GM21515 (cell line): Measurements from ENCODE around the gene SMIM44.
A peak's percentile ranks its signal among the peaks of the same experiment; 100 is the strongest.

Source experiments
- ATAC-seq: cut with Tn5 transposase; IDR thresholded peaks from one replicate; pipeline ENCODE4 v1.9.1; 2021; ENCODE audit not compliant: unreplicated experiment

The SMIM44 gene

DNA sequence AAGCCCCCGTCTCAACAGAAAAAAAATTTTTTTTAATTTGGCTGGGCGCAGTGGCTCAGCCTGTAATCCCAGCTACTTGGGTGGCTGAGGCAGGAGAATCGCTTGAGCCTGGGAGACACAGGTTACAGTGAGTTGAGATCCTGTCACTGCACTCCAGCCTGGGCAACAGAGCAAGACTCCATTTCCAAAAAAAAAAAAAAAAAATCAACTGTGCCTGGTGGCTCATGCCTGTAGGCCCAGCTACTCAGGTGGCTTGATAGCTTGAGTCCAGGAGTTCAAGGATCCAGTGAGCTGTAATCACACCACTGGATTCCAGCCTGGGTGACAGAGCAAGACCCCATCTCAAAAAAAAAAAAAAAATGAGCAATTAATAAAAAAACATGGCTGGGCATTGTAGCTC lies 18.5 kb upstream of the SMIM44 start:
- ATAC-seq = no peak

DNA sequence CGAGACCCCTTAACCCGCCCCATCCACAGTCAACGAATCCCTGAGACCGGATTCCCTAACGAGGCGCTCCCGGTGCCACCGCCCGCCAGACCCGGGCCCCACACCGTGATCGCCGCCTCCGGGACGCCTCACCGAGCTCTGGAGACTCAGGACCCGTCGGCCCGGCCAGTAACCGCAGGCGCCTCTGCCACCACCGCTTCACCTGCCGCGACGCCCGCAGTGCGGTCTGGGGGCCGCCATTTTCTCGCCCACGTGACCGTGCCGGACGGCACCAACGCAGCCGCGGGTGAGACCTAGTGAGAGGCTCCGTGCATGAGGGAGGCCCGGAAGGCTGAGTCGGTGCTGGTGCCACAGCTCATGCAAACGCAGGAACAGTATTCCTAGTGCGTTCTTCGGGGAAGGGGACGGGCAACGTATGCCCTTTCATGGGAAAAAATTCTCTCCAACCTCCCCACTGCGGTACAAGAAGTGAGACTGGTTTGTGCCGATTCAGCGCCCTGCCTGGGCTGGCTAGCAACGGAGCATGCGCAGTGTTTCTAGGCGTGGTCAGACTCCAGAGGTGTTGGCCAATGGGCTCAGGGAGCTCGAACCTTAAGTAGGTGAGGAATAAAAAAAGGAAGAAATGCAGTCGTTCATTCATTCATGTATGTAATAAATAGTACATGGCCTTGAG lies 17.3 kb upstream of the SMIM44 start, which contains the start of gene DOHH:
Gene DOHH, minus strand, starts transcription at position 246 of the 673 bp plus-strand sequence. CDS start 3,860 bp downstream, outside the sequence.
- ATAC-seq = peak; percentile 66

DNA sequence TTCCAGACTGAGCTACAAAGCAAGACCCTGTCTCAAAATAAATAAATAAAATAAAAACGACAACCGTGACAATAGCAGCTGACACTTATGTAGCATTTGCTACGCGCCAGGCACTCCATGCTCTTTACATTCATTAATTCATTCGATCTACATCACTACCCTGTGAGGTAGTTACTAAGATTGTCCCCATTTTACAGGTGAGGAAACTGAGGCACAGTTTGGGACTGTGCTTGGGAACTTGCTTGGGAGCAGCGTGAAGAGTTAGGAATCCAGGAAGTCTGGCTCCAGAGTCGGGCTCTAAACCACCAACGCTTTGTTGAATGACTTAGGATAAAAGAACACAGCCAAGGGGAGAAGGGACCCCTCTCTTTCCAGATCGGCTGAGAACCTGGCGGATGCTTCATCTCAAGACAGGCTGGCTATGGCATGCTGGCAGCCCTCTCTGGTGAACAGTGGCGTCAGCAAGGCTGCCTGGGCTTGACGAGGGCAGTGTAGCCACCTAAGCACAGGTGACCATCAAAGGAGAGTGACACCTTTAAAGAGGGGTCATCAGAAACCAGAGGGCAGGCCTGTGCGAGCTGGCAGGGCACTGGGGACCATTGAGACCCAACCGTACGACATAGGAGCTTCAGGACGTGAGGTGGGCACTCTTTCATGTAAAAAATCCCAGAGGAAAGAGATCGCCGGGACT lies 16.6 kb upstream of the SMIM44 start:
- peak; percentile 12 for ATAC-seq

DNA sequence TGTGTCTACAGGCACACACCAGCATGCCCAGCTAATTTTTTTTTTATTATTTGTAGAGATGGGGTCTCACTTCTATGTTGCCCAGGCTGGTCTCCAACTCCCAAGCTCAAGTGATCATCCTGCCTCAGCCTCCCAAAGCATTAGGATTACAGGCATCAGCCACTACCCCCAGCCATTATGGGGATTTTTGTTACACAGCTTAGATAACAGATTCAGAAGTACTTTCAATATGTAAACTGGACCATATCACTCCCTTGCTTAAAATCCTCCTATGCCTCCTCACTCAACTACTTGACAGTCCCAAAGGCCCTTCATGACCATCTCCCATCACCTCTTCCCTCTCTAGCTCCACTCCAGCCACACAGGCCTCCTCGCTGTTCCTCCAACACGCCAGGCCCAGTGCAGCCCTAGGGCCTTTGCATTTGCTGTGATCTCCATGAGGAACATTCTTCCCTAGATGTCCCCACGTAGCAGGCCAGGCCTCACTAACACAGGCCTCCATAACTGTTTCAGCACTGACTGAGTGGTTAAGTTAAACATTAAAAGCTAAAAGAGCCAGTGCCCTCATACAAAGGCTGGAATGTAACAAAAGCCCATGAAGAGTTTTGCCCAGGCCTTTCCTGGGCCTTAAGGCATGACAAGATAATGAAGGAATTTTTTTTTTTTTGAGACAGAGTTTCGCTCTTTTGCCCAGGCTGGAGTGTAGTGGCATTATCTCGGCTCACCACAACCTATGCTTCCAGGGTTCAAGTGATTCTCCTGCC lies 14.7 kb upstream of the SMIM44 start:
- no peak for ATAC-seq

DNA sequence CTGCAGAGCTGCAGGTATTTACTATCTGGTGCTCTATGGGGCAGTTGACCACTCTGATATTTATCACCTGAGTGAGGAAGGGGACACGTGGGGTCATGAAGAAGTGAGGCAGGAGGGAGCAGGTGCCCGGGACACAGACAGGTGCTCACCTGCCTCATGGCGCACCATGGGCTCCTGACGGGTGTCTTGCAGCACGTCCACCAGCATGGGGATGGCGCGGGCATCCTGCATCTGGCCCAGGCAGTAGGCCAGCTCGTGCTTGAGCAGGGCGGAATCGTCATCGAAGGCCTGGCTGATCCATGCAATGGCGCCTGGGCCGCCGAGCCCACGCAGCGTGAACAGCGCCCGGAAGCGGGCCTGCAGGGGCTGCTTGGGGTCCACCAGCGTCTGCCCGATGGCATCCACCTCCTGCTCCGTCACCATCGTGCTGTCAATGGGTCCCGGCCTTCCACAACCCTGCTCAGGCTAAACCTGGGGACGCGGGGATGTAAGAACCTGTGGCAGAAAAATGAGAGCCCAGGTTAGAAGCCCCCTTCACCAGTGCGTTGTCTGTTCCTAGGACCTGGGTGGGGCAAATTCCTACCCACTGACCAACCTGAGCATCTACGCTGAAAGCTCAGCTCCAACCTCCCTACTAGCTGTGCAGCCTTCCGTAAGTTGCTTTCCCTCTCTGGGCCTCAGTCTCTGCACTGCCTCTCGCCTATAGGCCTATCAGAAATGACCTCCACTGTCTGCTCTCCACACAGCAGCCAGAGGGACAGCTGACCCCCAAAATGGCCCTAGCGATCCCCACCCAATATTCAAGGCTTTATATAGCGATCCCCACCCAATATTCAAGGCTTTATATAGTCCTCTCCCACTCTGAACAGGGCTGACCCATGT lies 13.4 kb upstream of the SMIM44 start:
- ATAC-seq = no peak

DNA sequence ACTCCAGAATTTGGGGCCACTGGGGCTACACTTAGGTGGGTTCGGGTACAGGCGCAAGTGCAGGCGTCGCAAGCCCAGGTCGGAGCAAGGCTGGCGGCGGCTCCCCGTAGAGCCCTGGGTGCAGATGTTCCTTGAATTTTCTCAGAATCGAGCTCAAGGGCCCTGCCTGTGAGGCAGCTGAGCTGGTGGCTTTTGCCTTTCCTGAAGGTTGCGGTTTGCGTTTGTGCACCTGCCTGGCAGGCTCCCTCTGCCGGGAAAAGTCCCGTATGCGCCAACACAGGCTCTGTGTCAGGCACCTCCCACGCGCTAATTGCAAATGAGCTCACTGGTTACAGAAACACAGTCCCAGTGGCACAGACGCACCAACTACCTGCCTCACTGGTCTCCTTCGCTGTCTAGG lies 11.3 kb upstream of the SMIM44 start:
- ATAC-seq = no peak

DNA sequence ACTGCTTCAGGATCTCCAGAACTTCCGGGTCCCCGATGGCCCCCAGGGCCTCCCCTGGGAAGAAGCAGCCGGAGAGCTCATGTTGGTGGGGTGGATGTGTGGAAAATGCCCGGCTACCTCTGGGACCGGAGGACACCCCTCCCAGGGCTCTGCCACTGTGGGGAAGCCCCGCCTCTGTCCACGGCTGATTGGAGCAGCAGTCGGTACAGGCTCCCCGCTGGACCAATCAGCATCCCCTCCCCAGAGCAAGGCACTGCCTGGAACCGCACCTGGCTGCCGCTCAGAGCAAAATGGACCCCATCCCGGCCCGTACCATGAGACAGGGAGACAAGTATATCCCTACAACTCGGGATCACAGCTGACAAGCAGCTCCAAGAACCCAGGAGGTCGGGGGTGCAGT lies 10.8 kb upstream of the SMIM44 start:
- ATAC-seq = no peak

DNA sequence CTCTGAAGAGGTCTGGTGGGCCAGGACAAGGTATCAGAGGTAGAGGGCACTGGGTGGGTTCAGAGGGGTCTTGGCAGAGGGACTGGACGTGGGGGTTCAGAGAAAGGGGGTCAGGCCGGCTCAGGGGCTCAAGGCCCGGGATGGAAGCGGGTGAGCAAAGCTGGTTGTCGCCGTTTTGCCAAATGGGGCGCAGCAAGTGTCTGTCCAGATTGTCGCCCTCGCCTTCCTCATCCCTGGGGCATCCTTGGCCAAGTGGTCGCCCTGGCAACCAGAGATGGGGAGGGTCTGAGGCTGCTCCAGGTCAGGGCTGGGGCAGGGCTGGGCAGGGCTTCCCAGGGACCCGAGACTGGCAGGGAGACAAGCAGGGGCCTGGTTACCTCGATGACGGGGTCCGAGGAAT lies 10.4 kb upstream of the SMIM44 start:
- no peak for ATAC-seq

DNA sequence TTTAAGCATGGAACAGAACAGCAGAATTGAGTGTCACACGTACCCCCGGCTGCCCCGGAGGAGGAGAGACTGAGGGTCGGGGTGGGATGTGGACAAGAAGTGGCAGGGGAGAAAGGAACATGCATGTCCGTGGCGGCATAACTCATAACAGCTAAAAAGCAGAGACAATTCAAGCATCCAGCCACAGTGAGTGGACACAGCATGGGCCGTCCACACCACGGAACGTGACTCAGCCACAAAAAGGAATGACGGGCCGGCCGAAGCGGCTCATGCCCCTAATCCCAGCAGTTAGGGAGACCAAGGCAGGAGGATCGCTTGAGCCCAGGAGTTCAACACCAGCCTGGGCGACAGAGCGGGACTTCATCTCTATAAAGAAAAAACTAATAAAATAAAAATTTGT lies 9.7 kb upstream of the SMIM44 start:
- ATAC-seq = no peak

DNA sequence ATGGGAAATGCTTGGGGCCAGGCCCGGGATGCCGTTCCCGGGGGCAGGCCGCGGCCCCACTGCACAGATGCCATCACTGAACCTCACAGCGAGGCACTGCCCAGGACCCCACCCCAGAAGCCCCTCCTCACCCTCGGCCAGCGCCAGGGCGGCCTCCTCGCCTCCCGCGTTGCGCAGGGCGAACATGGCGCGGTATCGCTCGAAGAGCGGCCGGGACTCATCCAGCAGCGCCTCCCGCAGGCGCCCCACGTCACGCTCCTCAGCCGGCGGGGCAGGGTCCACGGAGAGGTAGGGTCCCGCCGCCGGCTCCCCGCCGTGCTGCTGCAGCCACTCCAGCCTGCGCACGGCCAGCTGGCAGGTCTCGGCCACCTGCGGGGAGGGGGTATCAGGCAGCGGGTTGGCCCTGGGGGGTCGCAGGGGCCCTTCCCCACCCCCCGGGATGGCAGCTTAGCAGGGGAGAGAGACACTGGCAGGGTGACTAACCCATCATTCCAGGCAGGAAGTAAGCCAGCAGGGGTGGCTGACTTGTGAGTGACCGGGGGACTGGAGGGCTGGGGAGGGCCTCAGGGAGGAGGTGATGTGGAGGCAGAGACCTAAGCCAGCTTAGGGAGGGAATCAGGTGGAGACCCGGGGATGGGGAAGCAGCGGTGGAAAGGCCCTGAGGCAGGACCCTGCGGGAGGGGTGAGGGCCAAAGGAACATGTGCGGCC lies 9.0 kb upstream of the SMIM44 start:
- no peak for ATAC-seq

DNA sequence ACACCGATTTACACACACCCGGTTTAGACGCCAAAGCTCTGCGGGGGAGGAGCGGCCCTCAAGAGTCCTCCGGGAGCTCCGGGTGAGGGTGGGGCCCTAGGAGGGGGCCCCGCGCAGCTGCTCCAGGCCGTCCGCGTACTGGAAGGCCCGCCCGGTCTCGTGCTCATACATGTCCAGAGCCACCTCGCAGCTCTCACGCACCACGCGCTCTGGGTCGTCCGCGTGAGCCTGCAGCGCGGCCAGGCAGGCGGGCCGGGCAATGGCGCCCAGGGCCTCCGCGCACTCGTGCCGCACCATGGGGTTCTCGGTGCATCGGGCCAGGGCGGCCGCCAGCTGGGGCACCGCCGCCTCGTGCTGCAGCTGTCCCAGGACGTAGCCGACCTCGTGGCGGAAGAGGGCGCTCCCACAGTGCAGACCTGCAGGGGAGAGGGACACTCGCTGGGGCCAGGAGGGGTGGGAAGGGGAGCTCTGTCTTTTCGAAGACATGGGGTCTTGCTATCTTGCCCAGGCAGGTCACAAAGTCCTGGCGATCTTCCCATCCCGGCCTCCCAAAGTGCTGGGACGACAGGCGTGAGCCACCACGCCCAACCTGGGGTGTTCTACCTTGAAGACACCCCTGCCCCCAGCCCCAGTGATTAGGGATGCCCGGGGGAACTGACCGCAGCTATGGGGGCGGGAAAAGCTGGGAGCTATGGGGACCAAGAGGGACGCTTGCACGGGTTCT lies 8.3 kb upstream of the SMIM44 start:
- no peak for ATAC-seq

DNA sequence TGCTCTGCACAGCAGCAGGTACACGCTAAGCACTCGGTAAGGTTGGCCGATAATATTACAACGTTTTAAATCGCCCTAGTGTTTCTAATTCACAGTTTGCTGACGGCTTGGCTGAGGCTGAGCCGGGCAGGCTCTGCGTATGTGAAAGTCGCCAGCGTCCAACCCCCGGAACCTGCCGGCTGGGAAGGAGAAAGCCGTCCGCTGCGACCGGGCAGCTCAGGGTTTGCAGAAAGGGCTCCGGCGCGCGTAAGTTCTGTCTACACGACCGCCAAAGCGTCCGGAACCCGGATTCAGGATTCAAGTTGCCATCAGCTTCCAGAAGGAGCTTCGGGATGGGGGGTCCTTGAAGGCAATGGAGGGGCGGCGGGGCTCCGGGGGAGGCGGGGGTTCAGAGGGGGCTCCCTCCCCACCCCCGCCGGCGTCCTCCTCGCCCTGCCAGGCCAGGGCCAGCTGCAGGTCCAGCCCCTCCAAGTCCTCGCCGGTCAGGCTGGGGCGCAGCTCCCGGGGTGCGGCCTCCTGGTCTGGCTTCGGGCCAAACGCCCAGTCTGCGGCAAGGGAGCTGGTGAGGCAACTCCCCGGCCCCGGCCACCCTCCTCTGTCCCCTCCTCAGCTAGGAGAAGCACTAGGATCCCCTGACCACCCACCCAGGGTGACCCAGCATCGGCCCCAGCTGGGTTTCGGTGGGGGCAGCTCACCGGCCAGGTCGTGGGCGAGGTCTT lies 575 bp downstream of the SMIM44 start:
- no peak for ATAC-seq

DNA sequence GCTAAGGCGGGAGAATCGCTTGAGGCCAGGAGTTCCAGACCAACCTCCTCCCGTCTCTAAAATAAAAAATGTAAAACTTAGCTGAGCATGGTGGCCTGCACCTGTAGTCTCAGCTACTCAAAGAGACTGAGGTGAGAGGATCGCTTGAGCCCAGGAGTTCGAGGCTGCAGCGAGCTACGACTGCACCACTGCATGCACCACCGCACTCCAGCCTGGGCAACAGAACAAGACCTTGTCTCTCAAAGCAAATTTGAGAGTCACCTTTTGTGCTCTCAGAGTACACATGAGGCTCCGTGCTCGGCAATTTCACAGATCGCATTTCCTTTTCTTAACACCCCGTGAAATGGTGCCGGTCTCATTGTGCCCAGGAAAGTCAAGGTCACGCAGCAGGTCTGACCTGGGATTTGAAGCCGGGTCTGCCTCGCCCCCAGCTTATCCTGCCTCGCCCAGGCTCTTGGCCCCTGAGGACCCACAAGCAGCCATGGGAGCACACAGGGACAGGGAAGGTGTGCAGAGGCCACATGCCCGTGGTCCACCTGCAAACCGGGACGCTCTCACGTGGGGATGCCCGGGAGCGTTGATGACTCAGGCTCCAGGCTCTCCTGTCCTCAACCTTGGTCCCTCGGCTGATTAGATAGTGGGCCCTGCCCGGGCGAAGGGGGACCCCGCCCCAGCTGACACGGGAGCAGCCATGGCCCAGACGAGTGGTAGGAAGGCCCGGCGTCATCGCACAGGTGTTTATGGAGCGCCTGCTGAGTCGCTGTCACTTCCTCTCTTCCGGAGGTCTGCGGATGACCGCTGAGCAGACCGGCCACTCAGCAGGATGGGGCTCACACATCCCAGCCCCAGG lies 1.8 kb downstream of the SMIM44 start:
- no peak for ATAC-seq

DNA sequence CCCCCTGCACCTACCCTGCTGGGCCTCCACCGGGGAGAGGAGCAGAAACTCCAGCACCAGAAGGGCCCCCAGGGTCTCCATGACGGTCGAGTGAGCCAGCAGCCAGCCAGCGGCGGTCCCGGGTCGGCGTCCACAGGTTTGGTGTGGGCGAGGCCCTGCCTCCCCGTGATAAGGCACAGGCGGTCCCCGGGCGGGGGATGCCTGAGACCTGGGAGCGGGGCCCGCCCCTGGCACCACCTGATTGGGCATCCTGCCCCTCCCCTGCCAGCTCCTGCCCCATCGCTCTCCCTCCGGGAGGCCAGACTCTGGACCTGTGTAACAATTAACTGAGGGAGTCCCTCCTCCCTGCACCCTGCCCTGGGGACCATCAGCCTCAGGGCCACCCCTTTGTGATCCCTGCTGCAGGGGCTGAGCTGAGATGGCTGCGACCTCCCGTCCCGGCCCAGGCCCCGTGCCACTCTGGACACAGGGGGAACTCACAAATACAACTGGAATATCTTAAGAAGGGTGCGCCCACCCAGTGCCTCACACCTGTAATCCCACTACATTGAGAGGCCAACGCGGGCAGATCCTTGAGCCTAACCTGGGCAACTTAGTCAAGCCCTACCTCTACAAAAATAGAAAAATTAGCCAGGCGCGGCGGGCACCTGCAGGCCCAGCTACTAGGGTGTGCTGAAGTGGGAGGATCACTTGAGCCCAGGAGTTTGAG lies 2.7 kb downstream of the SMIM44 start, which contains the start of gene SMIM24:
Gene SMIM24, minus strand, starts transcription at position 143 of the 709 bp plus-strand sequence. Its CDS starts 62 bp downstream, at position 81.
- ATAC-seq = no peak

DNA sequence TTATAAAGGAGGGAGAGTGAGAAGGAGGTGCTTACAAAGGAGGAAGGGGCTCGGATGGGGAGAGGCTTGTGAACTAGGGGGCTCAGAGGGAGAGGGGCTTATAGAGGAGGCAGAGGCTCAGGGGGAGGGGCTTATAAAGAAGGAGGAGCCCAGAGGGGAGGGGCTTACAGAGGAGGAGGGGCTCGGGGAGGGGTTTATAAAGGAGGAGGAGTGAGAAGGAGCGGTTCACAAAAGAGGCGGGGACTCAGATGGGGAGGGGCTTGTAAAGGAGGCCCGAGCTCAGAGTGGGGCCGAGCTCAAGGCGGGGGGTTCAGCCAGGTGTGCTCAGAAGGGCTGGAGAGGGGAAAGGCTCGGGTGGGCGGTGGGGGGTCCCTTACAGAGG lies 3.4 kb downstream of the SMIM44 start:
- no peak for ATAC-seq

DNA sequence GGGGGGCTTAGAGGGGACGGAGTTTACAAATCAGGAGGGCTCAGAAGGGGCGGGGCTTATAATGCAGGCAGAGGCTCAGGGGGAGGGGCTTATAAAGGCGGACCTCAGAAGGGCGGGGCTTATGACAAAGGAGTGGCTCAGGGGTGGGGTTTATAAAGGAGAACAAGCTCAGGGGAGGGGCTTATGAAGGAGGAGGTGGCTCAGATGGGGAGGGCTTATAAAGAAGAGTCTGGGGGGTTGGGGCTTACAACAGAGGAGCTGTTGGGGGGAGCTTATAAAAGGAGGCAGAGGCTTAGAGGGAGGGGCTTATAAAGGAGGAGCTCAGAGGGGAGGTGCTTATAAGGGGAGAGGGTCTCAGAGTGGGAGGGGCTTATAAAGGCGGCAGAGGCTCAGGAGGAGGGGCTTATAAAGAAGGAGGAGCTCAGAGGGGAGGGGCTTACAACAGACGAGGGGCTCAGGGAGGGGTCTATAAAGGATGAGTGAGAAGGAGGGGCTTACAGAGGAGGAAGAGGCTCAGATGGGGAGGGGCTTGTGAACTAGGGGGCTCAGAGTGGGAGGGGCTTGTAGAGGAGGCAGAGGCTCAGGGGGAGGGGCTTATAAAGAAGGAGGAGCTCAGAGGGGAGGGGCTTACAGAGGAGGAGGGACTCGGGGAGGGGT lies 3.9 kb downstream of the SMIM44 start:
- no peak for ATAC-seq
